ENCODE data around the gene LPO. TPM values are rescaled to one million over a fixed set of nuclear protein-coding genes. Genes with fewer than 3 reads are reported as not detected.

Gene LPO
- total and polyA plus RNA-seq, 2 donors (not counting 3 experiments of a cell fraction or from before 2014, with no cell fraction given) = not detected

DNA sequence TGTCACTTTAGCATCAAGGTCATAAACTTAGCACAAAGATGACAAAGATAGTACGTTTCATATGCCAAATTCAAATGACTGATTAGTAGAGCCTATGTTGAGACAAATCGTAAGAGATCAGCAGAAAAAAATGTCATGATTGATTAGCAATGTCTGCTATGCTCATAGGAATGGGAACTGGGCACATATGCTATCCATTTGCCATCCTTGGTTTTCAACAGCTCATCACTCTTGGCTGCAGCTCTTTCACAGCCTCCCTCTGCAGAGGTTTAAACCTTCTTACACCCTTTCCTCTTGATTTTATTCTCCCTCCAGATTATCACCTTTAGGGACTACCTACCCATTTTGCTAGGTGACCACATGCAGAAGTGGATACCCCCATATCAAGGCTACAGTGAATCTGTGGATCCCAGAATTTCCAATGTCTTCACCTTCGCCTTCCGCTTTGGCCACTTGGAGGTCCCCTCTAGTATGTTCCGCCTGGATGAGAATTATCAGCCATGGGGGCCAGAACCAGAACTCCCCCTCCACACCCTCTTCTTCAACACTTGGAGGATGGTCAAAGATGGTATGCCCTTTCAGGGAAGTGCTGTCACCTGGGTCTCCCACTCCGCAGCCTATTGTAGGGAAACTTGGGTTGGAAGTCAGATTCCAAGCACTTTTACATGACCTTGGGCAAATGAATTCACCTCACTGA lies 26.2 kb downstream of the LPO start:
- H3K79me2 ChIP-seq (ENCODE audit: control insufficient read depth, insufficient read depth, low read length) = no peaks in the 10 kb centered on the region
- BruUV-seq (replicated peaks) = no TSS peak
- H3K9ac ChIP-seq (replicated peaks; ENCODE audit: extremely low read depth, insufficient read depth, low read length) = no peak overlapping the region
- FAIRE-seq = no peak
- intact Hi-C loops (cut with micrococcal nuclease) (no loop called here), dilution Hi-C loops (cut with MboI; ENCODE audit: extremely low pct_ligation_motif_present, low sequenced_read_pairs) (no loop called here)
- no peaks in the 10 kb centered on the region for H3K36me3 ChIP-seq (ENCODE audit: control insufficient read depth in 2 of 2, extremely low read depth in 1 of 2, insufficient read depth in 2 of 2, low read length in 2 of 2)
- H4K20me1 ChIP-seq (replicated peaks; ENCODE audit: control insufficient read depth, extremely low read depth, insufficient read depth, low read length) = no peaks in the 10 kb centered on the region
- no peak for TF ChIP-seq GATA2 (IDR thresholded peaks at IDR 0.05; ENCODE audit: insufficient read depth, insufficient read length, low read depth, low read length)
- no peak for TF ChIP-seq POLR2A (IDR thresholded peaks at IDR 0.05; ENCODE audit: low read depth, low read length)
- TF ChIP-seq, protein P1, sequence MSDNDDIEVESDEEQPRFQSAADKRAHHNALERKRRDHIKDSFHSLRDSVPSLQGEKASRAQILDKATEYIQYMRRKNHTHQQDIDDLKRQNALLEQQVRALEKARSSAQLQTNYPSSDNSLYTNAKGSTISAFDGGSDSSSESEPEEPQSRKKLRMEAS (IDR thresholded peaks at IDR 0.05; ENCODE audit: insufficient read depth, insufficient read length) = no peak
- no peak for TF ChIP-seq FOS (IDR thresholded peaks at IDR 0.05; ENCODE audit: borderline replicate concordance, insufficient read depth, low read length)
- no peak for TF ChIP-seq EZH2 (IDR thresholded peaks at IDR 0.05; ENCODE audit: borderline replicate concordance, low read depth, low read length, severe bottlenecking)
- TF ChIP-seq CTCF (IDR thresholded peaks at IDR 0.05; ENCODE audit: extremely low read depth in 1 of 2, insufficient read depth in 1 of 2, low read depth in 1 of 2, low read length in 2 of 2) = no peak
- no peak for TF ChIP-seq JUN (IDR thresholded peaks at IDR 0.05; ENCODE audit: borderline replicate concordance, insufficient read depth, insufficient read length, low read depth)
- no peak for TF ChIP-seq MYC (IDR thresholded peaks at IDR 0.05; ENCODE audit: low read depth, low read length)
- no peak for TF ChIP-seq POLR2AphosphoS5 (IDR thresholded peaks at IDR 0.05; ENCODE audit: insufficient read depth, low read depth, low read length)
- H3K9me1 ChIP-seq (replicated peaks; ENCODE audit: control insufficient read depth, extremely low read depth, insufficient read depth, low read length) = no peaks in the 10 kb centered on the region
- H3K4me2 ChIP-seq (ENCODE audit: insufficient read depth, low read length) = no peak overlapping the region
- CTCF ChIA-PET = interaction anchor here (0.6 to 3.0 kb wide), 4 partner anchors 10 to 1935 kb away, joined by 3 to 9 read pairs (median 4); no protein-coding TSS in a partner anchor
- no peaks in the 10 kb centered on the region for H3K4me1 ChIP-seq (ENCODE audit: control insufficient read depth, extremely low read depth, insufficient read depth, low read length)
- peaks cover 2 to 13% of the 10 kb centered on the region in 2 experiments for H3K27me3 ChIP-seq (ENCODE audit: control insufficient read depth in 2 of 2, insufficient read depth in 2 of 2, low read length in 2 of 2)
- no peak overlapping the region for H2AFZ ChIP-seq (ENCODE audit: low read depth, low read length)
- DNase-seq (ENCODE audit: low read depth, low spot score) = no peak
- POLR2A ChIA-PET = no interaction called here
- no peak overlapping the region for H3K27ac ChIP-seq (ENCODE audit: insufficient read depth, low read depth, low read length)
- H3K9me3 ChIP-seq (replicated peaks; ENCODE audit: control insufficient read depth, insufficient read depth, low read length) = no peaks in the 10 kb centered on the region
- H3K4me3 ChIP-seq (replicated peaks in 1 of 3; ENCODE audit: insufficient read depth in 1 of 3, low read depth in 1 of 3, low read length in 3 of 3) = no peak overlapping the region

All from endothelial cell of umbilical vein (primary cell).